Hepatocyte (in vitro differentiated cells): ENCODE data around the gene ERC2. TPM values are rescaled to one million over a fixed set of nuclear protein-coding genes. Genes with fewer than 3 reads are reported as not detected.

Source experiments
- DNase-seq: peaks from one replicate; pipeline ENCODE4 v3.0.0-alpha.2; 2016; ENCODE audit warnings: low spot score
- H2AFZ ChIP-seq: fragments of 200-600 bp; sonication (generic); 2 replicates; pipeline ENCODE4 v1.6.0; 2016; ENCODE audit warnings: antibody characterized with exemption, mild to moderate bottlenecking
- H3K27ac ChIP-seq: fragments of 200-600 bp; sonication (generic); 2 replicates; pipeline ENCODE4 v1.5.1; 2016; ENCODE audit warnings: mild to moderate bottlenecking
- H3K27me3 ChIP-seq: fragments of 200-600 bp; sonication (generic); 2 replicates; pipeline ENCODE4 v1.6.1; 2016
- H3K36me3 ChIP-seq: fragments of 200-600 bp; sonication (generic); replicated peaks from 2 replicates; pipeline ENCODE4 v1.5.1; 2016; ENCODE audit warnings: low read depth; ENCODE audit not compliant: insufficient read depth
- H3K4me1 ChIP-seq: fragments of 200-600 bp; sonication (generic); 2 replicates; pipeline ENCODE4 v1.5.1; 2016; ENCODE audit warnings: mild to moderate bottlenecking, moderate library complexity; ENCODE audit not compliant: insufficient read depth
- H3K4me2 ChIP-seq: fragments of 200-600 bp; sonication (generic); 2 replicates; pipeline ENCODE4 v1.6.0; 2016
- H3K4me3 ChIP-seq: fragments of 200-600 bp; sonication (generic); 2 replicates; pipeline ENCODE4 v1.5.1; 2016; ENCODE audit warnings: mild to moderate bottlenecking
- H3K79me2 ChIP-seq: fragments of 200-600 bp; sonication (generic); 2 replicates; pipeline ENCODE4 v1.6.0; 2017; ENCODE audit warnings: mild to moderate bottlenecking
- H3K9me2 ChIP-seq: fragments of 200-600 bp; sonication (generic); replicated peaks from 2 replicates; pipeline ENCODE4 v1.6.0; 2017; ENCODE audit warnings: mild to moderate bottlenecking; ENCODE audit not compliant: insufficient read depth
- H3K9me3 ChIP-seq: fragments of 200-600 bp; sonication (generic); 2 replicates; pipeline ENCODE4 v1.5.1; 2016; ENCODE audit warnings: low read depth, mild to moderate bottlenecking
- H4K20me1 ChIP-seq: fragments of 200-600 bp; sonication (generic); 2 replicates; pipeline ENCODE4 v1.6.0; 2016; ENCODE audit warnings: mild to moderate bottlenecking; ENCODE audit not compliant: insufficient read depth, poor library complexity, severe bottlenecking
- EZH2 ChIP-seq: fragments of 200-600 bp; sonication (generic); IDR thresholded peaks from 2 replicates; pipeline ENCODE4 v1.6.1; 2016; ENCODE audit warnings: antibody characterized with exemption, mild to moderate bottlenecking, borderline replicate concordance
- EZH2phosphoT487 ChIP-seq: fragments of 200-600 bp; sonication (generic); IDR thresholded peaks from one replicate; pipeline ENCODE4 v1.6.1; 2018; ENCODE audit warnings: antibody characterized with exemption, mild to moderate bottlenecking, low read depth, moderate library complexity; ENCODE audit not compliant: unreplicated experiment, severe bottlenecking
- WGBS: methylation state at CpG from one replicate; pipeline ENCODE4 v1.1.6; 2016; ENCODE audit warnings: low lambda C conversion rate; ENCODE audit errors: missing lambda C conversion rate; 5-methylcytosine and 5-hydroxymethylcytosine counted together
- polyA plus RNA-seq: library from polyadenylated mRNA; unstranded; fragments of >200 nt; fragmentation: Nextera tagmentation; extraction: Ambion mirVana; gene quantifications from 2 replicates; pipeline ENCODE4 v1.2.1, GENCODE V29; 2016
- total RNA-seq: library from RNA; depleted of rRNA; stranded (reverse); fragments of >200 nt; gene quantifications from 2 replicates; pipeline ENCODE4 v1.2.3, GENCODE V29; 2014
- TF ChIP-seq, protein P1 (sequence below): fragments of 200-600 bp; sonication (generic); IDR thresholded peaks from 2 replicates; pipeline ENCODE4 v1.5.1; 2016; ENCODE audit warnings: antibody characterized with exemption, mild to moderate bottlenecking; ENCODE audit not compliant: poor library complexity

The ERC2 gene
- total and polyA plus RNA-seq, 2 experiments from 2014 or later: 1.2 to 5.3 TPM

DNA sequence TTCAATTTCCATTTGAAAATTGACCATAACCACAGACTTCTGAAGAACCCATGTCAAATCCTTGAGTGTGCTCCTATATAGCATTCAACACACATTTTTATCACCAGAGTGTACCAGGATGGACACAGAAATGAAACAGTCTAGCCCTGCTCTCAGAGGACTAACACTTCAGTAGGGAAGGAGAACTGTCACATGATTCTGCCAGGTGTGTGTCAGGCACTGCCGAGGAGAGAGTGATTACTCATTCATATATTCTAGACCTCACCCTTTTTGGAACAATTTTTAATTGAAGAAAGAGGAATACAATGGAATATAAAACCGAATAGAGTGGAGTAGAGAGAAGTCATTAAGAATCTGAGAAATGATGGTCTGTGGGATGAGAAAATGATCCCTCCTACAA is 125.8 kb downstream of the ERC2 start:
- H3K4me1 ChIP-seq: no peaks in the 10 kb centered on the region
- no peaks in the 10 kb centered on the region for H3K9me2 ChIP-seq
- no peaks in the 10 kb centered on the region for H3K9me3 ChIP-seq
- no peaks in the 10 kb centered on the region for H3K27me3 ChIP-seq
- no peak overlapping the region for H3K4me2 ChIP-seq
- H3K79me2 ChIP-seq: no peaks in the 10 kb centered on the region
- H4K20me1 ChIP-seq: no peaks in the 10 kb centered on the region
- no peaks in the 10 kb centered on the region for H3K36me3 ChIP-seq
- H3K4me3 ChIP-seq: no peak overlapping the region
- 56% methylated on average over 2 of the region's 2 CpGs for WGBS
- no peak overlapping the region for H2AFZ ChIP-seq
- no peak for DNase-seq
- no peak for TF ChIP-seq EZH2phosphoT487
- TF ChIP-seq, protein P1, sequence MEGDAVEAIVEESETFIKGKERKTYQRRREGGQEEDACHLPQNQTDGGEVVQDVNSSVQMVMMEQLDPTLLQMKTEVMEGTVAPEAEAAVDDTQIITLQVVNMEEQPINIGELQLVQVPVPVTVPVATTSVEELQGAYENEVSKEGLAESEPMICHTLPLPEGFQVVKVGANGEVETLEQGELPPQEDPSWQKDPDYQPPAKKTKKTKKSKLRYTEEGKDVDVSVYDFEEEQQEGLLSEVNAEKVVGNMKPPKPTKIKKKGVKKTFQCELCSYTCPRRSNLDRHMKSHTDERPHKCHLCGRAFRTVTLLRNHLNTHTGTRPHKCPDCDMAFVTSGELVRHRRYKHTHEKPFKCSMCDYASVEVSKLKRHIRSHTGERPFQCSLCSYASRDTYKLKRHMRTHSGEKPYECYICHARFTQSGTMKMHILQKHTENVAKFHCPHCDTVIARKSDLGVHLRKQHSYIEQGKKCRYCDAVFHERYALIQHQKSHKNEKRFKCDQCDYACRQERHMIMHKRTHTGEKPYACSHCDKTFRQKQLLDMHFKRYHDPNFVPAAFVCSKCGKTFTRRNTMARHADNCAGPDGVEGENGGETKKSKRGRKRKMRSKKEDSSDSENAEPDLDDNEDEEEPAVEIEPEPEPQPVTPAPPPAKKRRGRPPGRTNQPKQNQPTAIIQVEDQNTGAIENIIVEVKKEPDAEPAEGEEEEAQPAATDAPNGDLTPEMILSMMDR: no peak
- TF ChIP-seq EZH2: no peak
- H3K27ac ChIP-seq: no peak overlapping the region

DNA sequence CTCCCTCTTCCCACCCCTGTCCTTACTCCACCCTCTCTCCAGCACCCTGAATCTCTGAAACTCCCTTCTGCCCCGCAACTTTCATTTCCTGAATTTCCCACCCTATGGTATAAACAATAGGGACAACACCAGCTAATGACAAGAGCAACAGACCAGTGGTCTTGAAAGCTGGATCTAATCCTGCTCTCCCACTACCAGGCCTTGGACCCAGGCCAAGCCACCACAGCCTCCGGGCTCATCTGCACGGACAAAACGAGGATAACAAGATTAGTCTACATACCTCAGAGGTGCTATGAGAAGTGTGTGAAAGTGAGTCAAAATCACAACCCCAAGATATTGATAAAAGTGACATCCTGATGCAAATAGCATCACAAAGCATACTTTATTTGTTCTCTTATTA is 128.6 kb downstream of the ERC2 start:
- Histone ChIP-seq H3K79me2 (no peaks in the 10 kb centered on the region), H3K27ac (no peak overlapping the region), H3K36me3 (no peaks in the 10 kb centered on the region), H3K27me3 (no peaks in the 10 kb centered on the region), H2AFZ (no peak overlapping the region), H4K20me1 (no peaks in the 10 kb centered on the region), H3K4me2 (no peak overlapping the region), H3K9me3 (no peaks in the 10 kb centered on the region), H3K4me3 (no peak overlapping the region), H3K9me2 (no peaks in the 10 kb centered on the region), H3K4me1 (no peaks in the 10 kb centered on the region)
- no peak for DNase-seq
- TF ChIP-seq, protein P1: no peak
- no peak for TF ChIP-seq EZH2
- no peak for TF ChIP-seq EZH2phosphoT487
- 59% methylated on average over 4 of the region's 4 CpGs for WGBS

DNA sequence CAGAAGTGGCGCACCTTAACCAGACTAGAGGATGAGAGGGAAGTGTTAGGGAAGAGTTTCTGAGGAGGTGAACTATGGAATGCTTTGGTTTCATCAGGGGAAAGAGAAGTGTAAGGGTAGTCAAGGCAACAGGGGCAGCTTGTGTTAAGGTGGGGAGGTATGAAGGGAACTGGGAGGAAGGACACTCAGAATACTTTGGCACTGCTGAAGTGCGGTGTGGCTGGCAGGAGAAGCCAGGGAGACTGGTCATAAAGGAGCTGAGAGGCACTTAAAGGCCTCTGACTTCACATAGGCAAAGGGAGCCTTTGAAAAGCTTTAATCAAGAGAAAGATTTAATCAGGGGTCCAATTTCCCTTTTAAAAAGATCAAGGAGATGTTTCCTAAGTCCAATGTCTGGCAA is 129.0 kb downstream of the ERC2 start:
- no peak for DNase-seq
- no peak overlapping the region for H3K4me2 ChIP-seq
- no peaks in the 10 kb centered on the region for H4K20me1 ChIP-seq
- H2AFZ ChIP-seq: no peak overlapping the region
- TF ChIP-seq EZH2phosphoT487 (no peak), EZH2 (no peak)
- TF ChIP-seq, protein P1: no peak
- no peaks in the 10 kb centered on the region for H3K27me3 ChIP-seq
- no peaks in the 10 kb centered on the region for H3K4me1 ChIP-seq
- 78% methylated on average over 2 of the region's 2 CpGs for WGBS
- no peak overlapping the region for H3K4me3 ChIP-seq
- H3K27ac ChIP-seq: no peak overlapping the region
- H3K9me2 ChIP-seq: no peaks in the 10 kb centered on the region
- H3K79me2 ChIP-seq: no peaks in the 10 kb centered on the region
- H3K36me3 ChIP-seq: no peaks in the 10 kb centered on the region
- H3K9me3 ChIP-seq: no peaks in the 10 kb centered on the region

DNA sequence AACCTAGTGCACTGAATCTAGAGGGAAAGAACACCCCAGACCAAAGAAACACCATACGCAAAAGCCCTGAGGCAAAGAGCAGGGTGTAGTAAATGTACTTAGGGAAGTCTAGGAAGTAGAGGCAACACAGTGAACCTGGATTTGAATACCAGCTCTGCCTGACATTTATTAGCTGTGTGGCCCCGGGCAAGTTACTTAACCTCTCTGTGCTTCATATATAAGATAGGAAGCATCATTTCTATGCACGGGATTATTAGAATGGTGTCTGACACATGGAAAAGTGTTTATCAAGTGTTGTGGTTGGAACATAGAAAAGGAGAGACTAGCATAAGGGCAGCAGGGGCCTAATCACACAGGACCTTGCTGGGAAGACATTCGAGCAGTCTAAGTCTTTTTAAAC is 132.2 kb downstream of the ERC2 start:
- Histone ChIP-seq H3K9me2 (no peaks in the 10 kb centered on the region), H2AFZ (no peak overlapping the region), H3K79me2 (no peaks in the 10 kb centered on the region), H4K20me1 (no peaks in the 10 kb centered on the region), H3K9me3 (no peaks in the 10 kb centered on the region), H3K36me3 (no peaks in the 10 kb centered on the region), H3K4me1 (no peaks in the 10 kb centered on the region), H3K27ac (no peak overlapping the region), H3K27me3 (no peaks in the 10 kb centered on the region), H3K4me2 (no peak overlapping the region), H3K4me3 (no peak overlapping the region)
- TF ChIP-seq, protein P1: no peak
- TF ChIP-seq EZH2phosphoT487: no peak
- TF ChIP-seq EZH2: no peak
- no peak for DNase-seq
- WGBS: 92% methylated on average over 4 of the region's 4 CpGs
